OCI-LY1 (cell line): ENCODE results near the gene RPGRIP1L.

Experiments used
- H2AFZ ChIP-seq: fragments of 200-600 bp; sonication (generic), shearing (Covaris generic); 2 replicates; pipeline ENCODE4 v1.6.0; 2014; ENCODE audit warnings: antibody characterized with exemption, mild to moderate bottlenecking, low read length
- H3F3A ChIP-seq: fragments of 200-600 bp; sonication (generic), shearing (Covaris generic); 2 replicates; pipeline ENCODE4 v1.6.0; 2014; ENCODE audit warnings: mild to moderate bottlenecking, antibody characterized with exemption, low read length, moderate library complexity; ENCODE audit not compliant: insufficient read depth
- H3K27ac ChIP-seq: fragments of 200-600 bp; sonication (generic); 2 replicates; pipeline ENCODE4 v1.5.1; 2014; ENCODE audit warnings: low read length, mixed run types, mild to moderate bottlenecking, low read depth; ENCODE audit not compliant: poor library complexity, severe bottlenecking
- H3K27me3 ChIP-seq: fragments of 200-600 bp; sonication (generic); 2 replicates; pipeline ENCODE4 v1.6.0; 2014; ENCODE audit warnings: antibody characterized with exemption, mild to moderate bottlenecking, low read length, moderate library complexity; ENCODE audit not compliant: insufficient read depth
- H3K36me3 ChIP-seq: fragments of 200-600 bp; sonication (generic); 2 replicates; pipeline ENCODE4 v1.6.1; 2014; ENCODE audit warnings: mild to moderate bottlenecking, antibody characterized with exemption, low read length, moderate library complexity, mixed read lengths; ENCODE audit not compliant: insufficient read depth
- H3K4me1 ChIP-seq: fragments of 200-600 bp; sonication (generic); 2 replicates; pipeline ENCODE4 v1.5.1; 2014; ENCODE audit warnings: mild to moderate bottlenecking, low read length, moderate library complexity; ENCODE audit not compliant: insufficient read depth, severe bottlenecking
- H3K4me2 ChIP-seq: fragments of 200-600 bp; sonication (generic), shearing (Covaris generic); 2 replicates; pipeline ENCODE4 v1.6.1; 2014; ENCODE audit warnings: low read length
- H3K4me3 ChIP-seq: fragments of 200-600 bp; sonication (generic); 2 replicates; pipeline ENCODE4 v1.5.1; 2014; ENCODE audit warnings: low read length, low read depth, mild to moderate bottlenecking, mixed read lengths; ENCODE audit not compliant: poor library complexity, severe bottlenecking
- H3K79me2 ChIP-seq: fragments of 200-600 bp; shearing (Covaris generic); 2 replicates; pipeline ENCODE4 v1.6.1; 2016; ENCODE audit warnings: mixed run types, low read length, mixed read lengths; ENCODE audit not compliant: insufficient read depth
- H3K9ac ChIP-seq: fragments of 200-600 bp; sonication (generic), shearing (Covaris generic); 2 replicates; pipeline ENCODE4 v1.6.1; 2014; ENCODE audit warnings: mild to moderate bottlenecking, low read length, mixed read lengths
- H3K9me2 ChIP-seq: fragments of 200-600 bp; sonication (generic), shearing (Covaris generic); 2 replicates; pipeline ENCODE4 v1.6.1; 2014; ENCODE audit warnings: low read depth, mild to moderate bottlenecking, low read length, mixed read lengths
- H3K9me3 ChIP-seq: fragments of 200-600 bp; shearing (Covaris generic); 2 replicates; pipeline ENCODE4 v1.6.1; 2014; ENCODE audit warnings: low read length, mixed read lengths
- H4K20me1 ChIP-seq: fragments of 200-600 bp; sonication (generic), shearing (Covaris generic); 2 replicates; pipeline ENCODE4 v1.6.0; 2016; ENCODE audit warnings: mild to moderate bottlenecking, low read length; ENCODE audit not compliant: insufficient read depth
- EZH2 ChIP-seq: fragments of 200-600 bp; sonication (generic), shearing (Covaris generic); IDR thresholded peaks from 2 replicates; pipeline ENCODE4 v1.8.0; 2017; ENCODE audit warnings: borderline replicate concordance, mixed run types, mild to moderate bottlenecking, antibody characterized with exemption, low read length, moderate library complexity, mixed read lengths
- TF ChIP-seq, protein P1 (sequence below): fragments of 200-600 bp; sonication (generic), shearing (Covaris generic); IDR thresholded peaks from 2 replicates; pipeline ENCODE4 v1.5.1; 2017; ENCODE audit warnings: mild to moderate bottlenecking, antibody characterized with exemption, low read length, moderate library complexity, mixed read lengths

Gene RPGRIP1L

DNA sequence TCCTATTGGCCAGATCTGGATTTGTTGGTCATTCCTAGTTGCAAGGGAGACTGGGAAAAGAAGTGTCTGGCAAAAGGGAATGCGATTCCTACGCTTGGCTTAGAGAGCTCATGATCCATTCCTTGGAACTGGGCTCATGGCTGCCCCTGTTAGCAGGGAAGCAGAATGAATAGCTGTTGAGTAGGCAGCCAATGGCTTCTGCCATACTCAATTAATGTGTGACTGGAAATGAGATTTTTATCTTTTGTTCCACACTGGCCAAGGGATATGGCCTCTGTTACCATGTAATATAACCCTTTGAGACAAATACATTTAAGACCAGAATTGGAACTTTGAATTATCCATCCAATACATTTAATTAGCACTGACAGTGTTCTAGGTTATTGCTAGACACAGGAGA is 31.2 kb upstream of the RPGRIP1L start:
- no peaks in the 10 kb centered on the region for H3K79me2 ChIP-seq
- no peaks in the 10 kb centered on the region for H3K36me3 ChIP-seq
- no peaks in the 10 kb centered on the region for H4K20me1 ChIP-seq
- H3K27ac ChIP-seq: no peak overlapping the region
- no peak overlapping the region for H3K4me2 ChIP-seq
- H3K9ac ChIP-seq: no peak overlapping the region
- no peaks in the 10 kb centered on the region for H3K9me2 ChIP-seq
- no peaks in the 10 kb centered on the region for H3K4me1 ChIP-seq
- no peaks in the 10 kb centered on the region for H3K9me3 ChIP-seq
- no peak overlapping the region for H2AFZ ChIP-seq
- no peaks in the 10 kb centered on the region for H3F3A ChIP-seq
- no peaks in the 10 kb centered on the region for H3K27me3 ChIP-seq
- TF ChIP-seq, protein P1, sequence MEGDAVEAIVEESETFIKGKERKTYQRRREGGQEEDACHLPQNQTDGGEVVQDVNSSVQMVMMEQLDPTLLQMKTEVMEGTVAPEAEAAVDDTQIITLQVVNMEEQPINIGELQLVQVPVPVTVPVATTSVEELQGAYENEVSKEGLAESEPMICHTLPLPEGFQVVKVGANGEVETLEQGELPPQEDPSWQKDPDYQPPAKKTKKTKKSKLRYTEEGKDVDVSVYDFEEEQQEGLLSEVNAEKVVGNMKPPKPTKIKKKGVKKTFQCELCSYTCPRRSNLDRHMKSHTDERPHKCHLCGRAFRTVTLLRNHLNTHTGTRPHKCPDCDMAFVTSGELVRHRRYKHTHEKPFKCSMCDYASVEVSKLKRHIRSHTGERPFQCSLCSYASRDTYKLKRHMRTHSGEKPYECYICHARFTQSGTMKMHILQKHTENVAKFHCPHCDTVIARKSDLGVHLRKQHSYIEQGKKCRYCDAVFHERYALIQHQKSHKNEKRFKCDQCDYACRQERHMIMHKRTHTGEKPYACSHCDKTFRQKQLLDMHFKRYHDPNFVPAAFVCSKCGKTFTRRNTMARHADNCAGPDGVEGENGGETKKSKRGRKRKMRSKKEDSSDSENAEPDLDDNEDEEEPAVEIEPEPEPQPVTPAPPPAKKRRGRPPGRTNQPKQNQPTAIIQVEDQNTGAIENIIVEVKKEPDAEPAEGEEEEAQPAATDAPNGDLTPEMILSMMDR: no peak
- TF ChIP-seq EZH2: no peak
- no peak overlapping the region for H3K4me3 ChIP-seq

DNA sequence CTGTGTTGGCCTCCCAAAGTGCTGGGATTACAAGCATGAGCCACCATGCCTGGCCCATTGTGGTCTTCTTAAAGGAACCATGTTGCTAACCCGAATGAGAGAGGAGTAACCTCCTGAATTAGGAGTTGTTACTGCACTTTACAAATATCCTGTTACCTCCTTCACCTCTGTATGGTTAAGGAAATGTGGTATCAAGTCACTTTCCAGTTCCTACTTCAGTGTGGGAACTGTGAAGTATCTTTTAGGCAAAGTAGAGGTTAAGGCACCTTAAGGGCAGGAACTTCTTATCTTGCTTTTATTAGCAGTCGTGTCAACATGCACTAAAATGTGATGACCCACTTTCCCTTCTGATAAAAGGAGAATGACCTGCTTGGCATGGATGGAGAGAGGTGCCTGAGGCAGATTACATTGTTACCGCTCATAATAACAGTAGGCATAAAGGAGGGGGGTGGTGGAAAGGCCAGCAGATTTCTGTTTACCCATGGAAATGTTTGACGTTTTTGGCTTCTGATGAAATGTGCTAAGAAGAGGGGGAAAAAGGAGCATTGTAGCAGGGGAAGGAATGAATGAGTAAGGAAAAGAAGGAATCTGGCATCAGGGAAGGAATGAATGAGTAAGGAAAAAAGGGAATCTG is 28.8 kb upstream of the RPGRIP1L start:
- Histone ChIP-seq H3K4me3 (no peak overlapping the region), H3K9me2 (no peaks in the 10 kb centered on the region), H2AFZ (no peak overlapping the region), H3K4me1 (no peaks in the 10 kb centered on the region), H3K79me2 (no peaks in the 10 kb centered on the region; the same call in 1 of the 2 replicates), H3K27me3 (no peaks in the 10 kb centered on the region), H4K20me1 (no peaks in the 10 kb centered on the region), H3K36me3 (no peaks in the 10 kb centered on the region), H3K9ac (no peak overlapping the region), H3K9me3 (no peaks in the 10 kb centered on the region), H3K4me2 (no peak overlapping the region), H3F3A (no peaks in the 10 kb centered on the region), H3K27ac (no peak overlapping the region)
- no peak for TF ChIP-seq EZH2
- TF ChIP-seq, protein P1: no peak

DNA sequence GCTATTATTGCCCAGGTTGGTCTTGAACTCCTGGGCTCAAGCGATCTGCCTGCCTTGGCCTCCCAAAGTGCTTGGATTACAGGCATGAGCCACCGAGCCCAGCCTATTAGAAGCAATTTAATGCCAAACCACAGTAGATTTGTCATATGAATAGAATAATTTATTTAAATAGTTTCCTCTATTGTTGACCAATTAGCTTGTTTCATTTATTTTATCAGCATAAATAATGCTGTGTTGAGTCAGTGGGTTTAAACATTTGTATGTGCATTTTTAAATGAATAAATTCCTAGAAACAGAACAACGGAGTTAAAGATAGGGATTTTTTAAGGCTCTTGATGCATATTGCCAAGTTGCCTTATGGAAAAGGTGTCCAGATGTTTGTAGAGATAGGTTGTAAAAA is 27.0 kb upstream of the RPGRIP1L start:
- Histone ChIP-seq H3K4me2 (no peak overlapping the region), H4K20me1 (no peaks in the 10 kb centered on the region), H3K79me2 (no peaks in the 10 kb centered on the region; the same call in 1 of the 2 replicates), H3K4me3 (no peak overlapping the region), H3K36me3 (no peaks in the 10 kb centered on the region), H3K9me3 (no peaks in the 10 kb centered on the region), H3K27me3 (no peaks in the 10 kb centered on the region), H3F3A (no peaks in the 10 kb centered on the region), H3K27ac (no peak overlapping the region), H3K9ac (no peak overlapping the region), H3K9me2 (no peaks in the 10 kb centered on the region), H3K4me1 (peaks cover 15% of the 10 kb centered on the region), H2AFZ (no peak overlapping the region)
- TF ChIP-seq, protein P1: no peak
